Activated CD4-positive, CD25-positive, alpha-beta regulatory T cell treated with anti-CD3 and anti-CD28 coated beads, Interleukin-2, amount 50 U/mL, for 16 hours (primary cell): ENCODE data around the gene AGPAT1.
"Not testable (repeated sequence)": the region's sequence is repeated elsewhere in the genome, so short reads cannot be mapped to it uniquely, and the experiment has no call there.

Experiments
- DNase-seq: peaks from one replicate; pipeline ENCODE4 v3.0.0-alpha.2; 2020; ENCODE audit warnings: low read depth, low spot score

The AGPAT1 gene

DNA sequence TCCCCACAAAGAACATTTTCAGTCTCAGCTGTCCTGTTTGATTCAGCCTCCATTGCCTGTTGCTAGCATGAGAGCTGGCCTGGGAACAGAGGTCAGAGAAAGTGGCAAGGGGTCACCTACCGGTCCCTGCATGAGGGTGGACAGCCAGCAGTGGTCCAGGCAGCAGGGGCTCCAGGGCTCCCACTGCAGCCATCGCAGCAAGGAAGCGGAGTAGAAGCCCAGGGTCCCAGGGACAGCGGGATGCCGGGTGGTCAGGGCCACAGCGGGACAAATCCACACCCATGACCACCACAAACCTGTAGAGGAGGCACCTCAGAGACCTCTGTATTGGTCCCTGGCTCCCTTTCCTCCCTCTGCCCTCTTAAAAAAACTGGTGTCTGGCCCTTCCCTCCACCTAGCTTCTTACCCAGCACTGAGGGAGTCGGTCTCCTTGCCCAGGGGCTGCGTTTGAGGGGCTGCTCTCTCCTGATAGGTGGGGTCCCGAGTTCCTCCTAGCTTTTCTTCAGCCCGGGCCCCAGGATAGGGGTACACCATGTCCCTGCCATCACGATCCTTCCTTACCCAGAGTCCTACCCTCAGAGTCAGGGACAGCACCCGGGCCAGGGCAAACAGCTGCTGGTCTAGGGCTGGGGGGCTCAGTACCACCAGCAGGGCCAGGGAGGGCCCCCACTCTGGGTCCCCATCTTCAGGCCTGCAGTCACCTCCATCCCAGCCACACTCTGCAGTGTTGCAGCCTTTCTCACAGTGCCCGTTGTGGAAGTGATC lies 25.0 kb upstream of the AGPAT1 start:
- no peak for DNase-seq

DNA sequence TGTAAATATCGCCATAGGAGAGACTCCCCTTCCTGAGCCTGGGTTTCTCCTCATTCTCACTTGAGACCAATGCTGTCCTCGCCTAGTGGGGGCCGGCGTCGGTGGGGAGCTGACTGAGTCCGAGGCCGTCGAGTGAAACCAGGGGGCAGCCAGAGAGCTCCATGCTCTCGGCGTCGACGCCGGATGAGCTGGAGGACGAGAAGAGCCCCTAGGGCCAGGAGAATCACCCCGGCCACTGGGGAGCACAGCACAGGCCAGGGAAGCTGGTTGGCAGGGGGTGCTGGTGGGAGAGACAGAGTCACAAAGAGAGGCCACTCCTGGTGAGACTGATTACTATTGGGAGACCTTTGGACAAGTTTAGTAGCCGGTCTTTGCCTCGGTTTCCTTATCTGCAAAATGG lies 23.0 kb upstream of the AGPAT1 start:
- DNase-seq: no peak

DNA sequence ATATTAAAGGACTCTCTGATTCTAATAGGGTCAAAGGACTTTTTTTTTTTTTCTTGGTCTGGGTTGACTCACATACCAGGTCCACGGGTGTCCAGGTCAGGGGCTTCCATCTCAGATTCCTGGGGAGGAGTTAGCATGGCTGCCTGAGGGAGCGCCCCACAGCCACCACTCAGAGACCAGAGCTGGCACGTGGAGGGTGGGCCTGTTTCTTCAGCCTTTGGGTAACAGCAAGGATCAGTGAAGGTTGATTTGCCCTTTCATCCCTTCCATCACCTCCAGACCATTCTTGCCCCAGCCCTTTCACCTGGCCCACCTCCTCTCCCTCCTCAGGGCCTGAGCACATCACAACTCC lies 22.4 kb upstream of the AGPAT1 start:
- DNase-seq: no peak

DNA sequence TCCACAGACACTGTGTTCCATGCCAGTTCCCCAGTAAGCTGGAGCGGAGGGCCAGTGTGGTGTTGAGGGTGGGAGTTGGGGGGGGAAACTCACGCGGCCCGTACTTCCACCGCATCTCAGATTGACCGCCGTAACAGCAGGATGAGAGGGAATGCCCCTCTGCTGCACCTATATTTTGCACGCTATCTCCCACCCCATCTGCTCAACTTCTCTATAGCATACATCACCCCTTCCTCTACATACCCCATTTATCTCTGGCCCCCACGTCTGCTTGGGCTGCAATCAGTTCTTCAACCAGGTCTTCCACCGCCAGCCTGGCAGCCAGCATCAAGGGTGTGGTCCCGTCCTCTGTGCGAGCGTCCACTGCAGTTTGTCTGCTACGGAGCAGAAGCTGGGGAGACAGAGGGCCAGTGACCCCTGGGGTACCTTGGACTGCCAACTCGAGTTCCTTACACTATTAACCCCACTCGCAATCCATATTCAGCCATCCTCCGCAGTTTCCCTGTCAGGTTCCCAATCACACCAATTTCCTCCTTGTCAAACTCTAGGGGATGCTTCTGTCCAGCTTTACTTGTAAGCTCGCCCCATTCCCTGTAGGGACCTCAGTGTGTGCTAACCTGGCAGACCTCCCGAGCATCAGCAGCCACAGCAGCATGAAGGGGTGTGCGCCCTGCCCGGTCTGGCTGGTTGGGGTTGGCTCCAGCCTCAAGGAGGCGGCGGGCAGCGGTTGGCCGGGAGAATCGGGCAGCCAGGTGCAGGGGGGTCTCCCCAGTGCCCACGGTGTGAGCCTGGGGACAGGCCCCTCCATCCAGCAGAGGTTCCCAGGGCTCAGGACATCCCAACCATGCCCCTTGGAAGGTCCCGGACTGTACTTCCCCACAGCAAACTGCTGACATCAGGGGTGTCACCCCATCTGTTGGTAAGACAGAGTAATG lies 21.1 kb upstream of the AGPAT1 start:
- no peak for DNase-seq

DNA sequence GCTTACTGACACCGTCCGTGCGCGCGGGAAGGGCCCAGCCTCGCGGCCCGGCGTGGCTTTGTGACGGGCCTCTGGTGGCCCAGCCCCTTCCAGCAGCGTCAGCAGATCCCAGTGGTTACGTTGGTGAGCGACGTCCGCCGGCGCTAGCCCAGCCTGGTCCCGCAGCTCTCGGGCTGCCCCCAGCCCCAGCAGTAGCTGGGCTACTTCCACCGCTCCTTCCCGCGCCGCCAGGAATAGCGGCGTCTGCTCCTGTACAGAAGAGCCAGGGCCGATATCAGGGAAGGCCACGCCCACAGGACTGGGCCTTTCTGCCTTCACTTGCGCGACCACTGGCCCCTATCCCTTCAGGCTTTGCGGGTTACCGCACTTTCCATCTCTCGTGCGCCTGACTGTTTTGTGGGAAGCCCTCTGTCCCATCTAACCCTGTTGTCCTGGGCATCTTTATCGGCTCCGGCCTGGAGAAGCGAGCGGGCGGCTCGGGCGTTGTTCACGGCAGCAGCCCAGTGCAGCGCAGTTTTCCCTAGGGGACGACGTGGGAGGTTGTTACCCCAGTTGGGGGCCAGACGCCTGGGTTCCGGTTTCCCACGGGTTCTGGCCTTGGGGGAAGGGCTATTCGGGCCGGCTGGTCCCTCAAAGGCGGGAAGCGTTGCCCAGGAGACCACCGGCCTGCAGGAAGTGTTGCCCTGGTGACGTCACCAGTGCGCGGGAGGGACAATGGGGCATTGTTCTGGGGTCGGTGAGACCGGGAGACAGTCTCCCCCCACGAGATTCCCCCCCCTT lies 20.2 kb upstream of the AGPAT1 start:
- DNase-seq: no peak

DNA sequence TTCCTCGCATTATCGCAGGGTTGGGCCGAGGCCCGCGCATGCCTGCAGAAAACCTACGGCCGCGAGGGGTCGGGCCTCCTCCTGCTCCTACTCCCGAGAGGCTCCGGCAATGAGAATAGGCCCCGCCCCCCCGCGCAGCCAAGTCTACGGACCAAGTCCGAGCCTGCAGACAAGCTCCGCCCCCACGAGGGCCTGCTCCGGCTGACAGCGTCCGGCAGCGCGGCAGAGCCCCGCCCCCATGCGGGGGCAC lies 19.7 kb upstream of the AGPAT1 start:
- peak; percentile 99 for DNase-seq

DNA sequence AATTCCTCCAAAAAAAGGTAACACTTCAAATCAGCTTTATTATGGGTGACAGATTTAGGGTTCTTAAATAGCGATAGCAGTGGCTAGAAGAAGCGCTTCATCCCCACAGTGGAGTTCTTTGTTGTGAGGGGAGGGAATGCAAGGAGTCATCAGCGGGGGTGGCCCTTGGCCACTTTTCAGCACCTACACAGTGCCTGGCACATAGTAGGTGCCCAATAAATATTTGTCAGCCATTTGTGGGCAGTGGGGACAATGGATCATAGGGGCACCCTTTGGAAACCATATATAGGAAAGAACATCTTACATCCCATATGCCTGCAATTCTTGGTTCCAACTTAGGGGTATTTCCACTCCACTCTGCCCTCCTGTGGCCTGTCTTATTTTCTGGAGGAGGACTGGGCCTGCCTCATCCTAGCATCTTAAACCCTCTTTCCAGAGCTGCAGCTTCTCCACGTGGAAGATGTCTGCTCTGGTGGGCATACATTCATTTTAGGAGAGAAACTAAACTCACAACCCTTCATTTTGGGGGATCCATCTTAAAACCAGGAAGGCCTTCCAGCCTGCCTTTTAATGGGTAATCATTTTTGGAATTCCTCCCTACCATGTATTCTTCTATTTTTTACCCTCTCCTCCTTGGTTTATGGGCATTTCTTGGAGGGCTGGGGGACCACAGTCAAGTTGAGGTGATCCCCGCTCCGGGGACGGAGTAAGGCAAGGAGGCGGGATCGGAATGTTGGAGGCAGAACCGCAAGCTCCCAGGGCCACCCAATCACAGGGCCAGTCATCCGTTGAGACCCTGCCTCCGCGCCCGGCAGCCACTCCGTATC lies 19.2 kb upstream of the AGPAT1 start:
- DNase-seq: no peak

DNA sequence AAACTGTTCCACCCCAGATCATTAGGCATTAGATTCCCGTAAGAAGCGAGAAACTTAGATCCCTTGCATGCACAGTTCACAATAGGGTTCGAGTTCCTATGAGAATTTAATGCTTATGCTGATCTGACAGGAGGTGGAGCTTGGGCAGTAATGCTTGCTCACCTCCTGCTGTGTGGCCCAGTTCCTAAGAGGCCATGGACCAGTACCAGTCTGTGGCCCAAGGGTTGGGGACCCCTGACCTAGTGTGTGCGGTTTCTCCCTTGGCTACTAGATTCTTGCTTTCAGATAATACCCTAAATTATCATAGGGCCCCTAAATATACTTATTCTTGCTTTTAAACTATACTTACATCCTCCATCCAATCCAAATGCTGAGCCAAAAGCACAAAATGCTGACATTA lies 18.5 kb upstream of the AGPAT1 start:
- no peak for DNase-seq

DNA sequence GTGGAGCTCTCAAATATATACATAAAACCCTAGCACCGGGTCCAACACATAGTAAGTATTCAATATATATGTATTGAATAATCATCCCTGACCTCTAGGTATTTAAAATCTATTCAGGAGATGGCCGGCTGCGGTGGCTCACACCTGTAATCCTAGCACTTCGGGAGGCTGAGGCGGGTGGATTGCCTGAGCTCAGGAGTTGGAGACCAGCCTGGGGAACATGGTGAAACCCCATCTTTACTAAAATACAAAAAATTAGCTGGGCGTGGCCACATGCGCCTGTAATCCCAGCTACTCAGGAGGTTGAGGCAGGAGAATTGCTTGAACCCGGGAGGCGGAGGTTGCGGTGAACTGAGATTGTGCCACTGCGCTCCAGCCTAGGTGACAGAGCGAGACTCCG lies 17.2 kb upstream of the AGPAT1 start:
- not testable (repeated sequence) for DNase-seq

DNA sequence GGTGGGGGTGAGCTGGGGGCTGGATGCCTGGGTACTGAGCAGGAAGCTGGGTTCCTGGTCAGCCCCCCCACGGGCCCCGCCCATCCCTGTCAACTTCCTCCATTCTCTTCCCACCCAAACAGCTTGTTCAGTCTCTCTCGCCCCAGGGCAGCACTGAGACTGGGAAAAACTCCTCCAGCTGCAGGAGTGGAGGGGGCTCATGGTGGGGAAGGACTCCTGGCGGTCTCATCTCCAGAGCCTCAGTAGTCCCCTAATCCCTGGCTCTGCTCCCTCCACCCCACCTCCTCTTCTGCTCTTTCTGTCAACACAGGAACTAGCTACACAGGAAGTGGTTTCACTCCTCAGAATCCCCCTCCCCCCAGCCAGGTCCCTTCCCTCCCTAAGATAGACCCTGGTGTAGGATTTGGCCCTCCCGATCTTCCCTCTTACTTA lies 16.7 kb upstream of the AGPAT1 start, which contains the start of gene GPSM3:
GPSM3 (minus strand) TSS at position 36 of the 432 bp plus-strand sequence. CDS start 130 bp downstream, outside the sequence.
- DNase-seq: no peak

DNA sequence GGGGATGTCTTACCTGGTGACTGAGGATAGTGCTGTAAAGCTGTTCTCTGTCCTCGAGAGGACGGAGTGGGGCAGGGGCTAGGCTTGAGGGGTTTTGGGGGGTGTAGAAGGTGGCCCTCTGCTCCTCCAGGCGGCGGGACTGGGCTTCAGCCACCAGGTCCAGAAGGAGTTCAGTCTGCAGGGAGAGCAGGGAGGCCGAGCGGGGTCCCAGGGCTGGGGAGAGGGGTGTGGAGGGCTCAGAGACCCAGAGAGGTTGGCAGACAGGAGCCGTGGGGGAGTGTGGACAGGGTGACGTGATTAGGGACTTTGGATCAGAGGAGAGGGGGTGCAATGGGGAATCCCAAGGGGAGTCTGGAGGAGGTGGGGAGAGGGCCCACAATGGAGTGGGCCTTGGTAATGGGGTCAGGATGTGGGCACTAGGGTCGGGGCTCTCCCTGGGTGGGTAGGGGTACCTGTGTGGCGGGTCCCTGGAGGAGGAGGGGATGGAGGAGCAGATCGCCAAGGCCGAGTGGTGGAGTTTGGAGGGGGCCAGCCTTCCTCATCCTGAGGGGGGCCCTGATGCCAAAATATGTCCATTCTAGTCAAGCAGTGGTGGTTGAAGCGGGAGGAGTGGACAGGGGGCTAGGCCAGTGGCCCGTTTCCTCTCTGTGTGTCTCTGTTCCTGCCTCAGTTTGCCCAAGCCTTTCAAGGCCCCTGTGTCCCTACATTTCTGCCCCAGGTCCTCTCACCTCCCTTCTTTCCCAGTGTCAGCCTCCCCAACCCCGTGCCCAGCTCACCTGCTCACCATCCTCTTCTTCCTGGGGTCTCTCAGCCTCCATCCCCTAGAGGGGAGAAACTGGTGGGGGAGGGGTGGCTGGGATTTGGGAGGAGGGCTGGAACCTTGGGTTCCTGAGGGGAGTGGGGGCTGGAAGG lies 16.1 kb upstream of the AGPAT1 start:
- no peak for DNase-seq

DNA sequence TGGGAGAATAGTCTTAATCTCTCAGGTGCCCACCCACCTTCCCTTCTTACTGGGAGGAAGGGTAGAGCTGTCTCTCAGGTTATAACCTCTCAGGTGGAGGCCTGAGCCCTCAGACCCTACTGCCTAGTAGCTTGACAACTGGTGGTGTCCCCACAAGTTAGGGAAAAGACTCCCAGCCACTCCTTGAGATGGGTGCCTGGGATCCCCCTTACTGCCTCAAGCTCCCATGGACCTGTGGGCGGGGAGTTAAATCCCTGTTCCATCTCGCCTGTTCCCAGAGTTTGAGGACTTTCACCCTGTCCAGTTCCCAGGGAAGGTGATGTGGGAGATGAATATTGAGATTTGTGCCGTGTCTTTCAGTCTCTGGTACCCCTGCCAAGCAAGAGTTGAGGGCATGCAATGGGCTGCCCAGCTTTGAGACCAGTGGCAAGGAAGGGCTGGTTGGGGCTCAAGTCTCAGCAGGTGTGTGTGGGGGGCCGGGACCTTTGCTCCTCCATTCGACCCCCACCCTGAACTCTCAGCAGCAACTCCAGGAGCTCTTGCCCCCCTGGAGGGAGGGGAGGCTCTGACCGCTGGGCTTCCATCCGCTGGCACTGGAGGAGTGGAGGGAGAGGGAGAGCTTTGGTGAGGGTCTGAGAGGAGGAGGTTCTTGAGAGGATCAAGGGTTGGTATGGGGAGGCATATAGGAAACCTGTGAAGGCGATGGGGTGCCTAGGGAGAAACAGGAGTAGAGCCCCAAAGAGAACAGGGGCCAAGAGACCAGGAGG lies 15.2 kb upstream of the AGPAT1 start:
- DNase-seq: no peak

DNA sequence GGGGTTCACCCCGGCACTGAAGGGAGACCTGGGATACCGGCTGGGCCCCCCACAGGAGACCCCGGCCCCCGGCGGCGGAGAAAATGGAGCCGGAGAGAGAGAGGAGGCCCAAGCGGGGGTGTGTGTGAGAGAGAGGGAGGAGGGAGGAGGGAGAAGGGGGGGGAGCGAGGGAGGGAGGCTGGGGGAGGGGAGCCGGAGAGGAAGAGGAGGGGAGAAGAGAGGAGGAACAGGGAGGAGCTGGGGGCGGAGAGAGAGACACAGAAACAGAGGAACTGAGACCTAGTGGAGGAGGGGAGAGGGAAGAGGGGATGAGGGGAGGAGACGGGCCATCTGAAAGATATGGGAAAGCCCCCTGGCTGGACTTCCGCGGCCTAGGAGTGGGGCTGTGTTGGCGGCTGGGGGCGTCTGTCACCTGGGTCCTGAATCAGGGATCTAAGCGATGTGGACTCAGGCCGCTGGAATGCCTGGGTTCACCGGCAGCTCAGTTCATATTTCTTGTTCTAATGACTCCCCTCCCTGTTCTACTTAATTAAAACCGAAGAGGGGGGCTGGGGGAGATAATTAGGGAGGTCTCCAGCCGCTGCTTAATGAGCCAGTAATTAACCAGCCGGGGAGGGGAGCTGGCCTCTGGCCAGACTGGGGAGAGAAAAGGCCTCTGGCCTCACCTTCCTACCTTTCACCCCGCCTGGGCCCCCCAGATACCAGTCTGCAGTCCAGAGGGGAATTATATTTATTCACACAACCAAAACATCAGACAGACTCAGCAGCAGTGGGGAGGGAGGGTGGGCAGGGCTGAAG lies 14.4 kb upstream of the AGPAT1 start, which contains the start of gene PBX2:
PBX2 (minus strand) TSS at position 149 of the 798 bp plus-strand sequence. CDS start 287 bp downstream, outside the sequence.
- peak; percentile 62 for DNase-seq

DNA sequence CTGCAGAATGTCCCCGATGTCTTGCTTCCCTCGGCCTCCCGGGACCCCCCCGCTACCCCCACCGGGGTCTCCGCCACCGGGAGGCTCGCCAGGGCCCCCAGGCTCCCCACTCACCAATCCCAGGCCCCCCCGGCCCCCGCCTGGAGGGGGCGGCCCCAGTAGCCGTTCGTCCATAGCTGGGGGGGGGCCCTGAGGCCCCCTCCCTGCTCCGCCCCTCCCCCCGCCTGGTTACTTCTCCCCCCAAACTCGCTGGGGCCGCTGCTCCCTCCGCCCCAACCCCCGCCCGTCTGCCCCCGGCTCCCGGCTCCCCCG lies 13.8 kb upstream of the AGPAT1 start:
- no peak for DNase-seq

DNA sequence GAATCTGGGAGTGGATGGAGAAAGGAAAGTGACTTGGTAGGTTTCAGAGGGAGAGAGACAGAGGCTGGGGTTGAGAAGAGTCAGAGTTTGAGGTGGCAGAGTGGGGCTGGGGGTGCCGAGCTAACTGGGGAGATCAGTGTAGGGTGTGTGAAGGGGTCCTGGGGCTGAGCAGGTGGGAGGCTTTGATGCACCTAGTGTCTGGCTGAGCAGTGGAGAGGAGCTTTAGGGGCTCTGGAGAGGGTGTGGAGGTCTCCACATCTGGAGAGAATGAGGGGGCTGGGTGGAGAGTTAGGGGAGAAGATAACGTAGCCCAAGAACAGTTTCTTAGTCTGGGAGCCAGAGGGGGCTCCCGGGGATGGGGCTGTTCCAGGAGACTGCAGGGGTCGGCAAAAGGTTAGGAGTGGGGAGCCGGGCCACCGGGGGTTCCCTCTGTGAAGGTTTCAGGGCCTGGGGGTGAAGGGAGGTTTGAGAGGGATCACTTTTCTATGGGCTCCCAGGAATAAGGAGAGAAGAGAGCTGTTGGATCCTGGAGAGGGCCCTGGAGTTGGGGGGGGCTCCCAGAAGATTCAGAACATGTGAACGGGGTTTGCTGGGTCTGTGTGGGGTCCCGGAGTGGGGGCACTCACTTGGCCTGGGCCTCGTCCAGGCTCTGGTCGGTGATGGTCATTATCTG lies 13.3 kb upstream of the AGPAT1 start:
- DNase-seq: no peak

DNA sequence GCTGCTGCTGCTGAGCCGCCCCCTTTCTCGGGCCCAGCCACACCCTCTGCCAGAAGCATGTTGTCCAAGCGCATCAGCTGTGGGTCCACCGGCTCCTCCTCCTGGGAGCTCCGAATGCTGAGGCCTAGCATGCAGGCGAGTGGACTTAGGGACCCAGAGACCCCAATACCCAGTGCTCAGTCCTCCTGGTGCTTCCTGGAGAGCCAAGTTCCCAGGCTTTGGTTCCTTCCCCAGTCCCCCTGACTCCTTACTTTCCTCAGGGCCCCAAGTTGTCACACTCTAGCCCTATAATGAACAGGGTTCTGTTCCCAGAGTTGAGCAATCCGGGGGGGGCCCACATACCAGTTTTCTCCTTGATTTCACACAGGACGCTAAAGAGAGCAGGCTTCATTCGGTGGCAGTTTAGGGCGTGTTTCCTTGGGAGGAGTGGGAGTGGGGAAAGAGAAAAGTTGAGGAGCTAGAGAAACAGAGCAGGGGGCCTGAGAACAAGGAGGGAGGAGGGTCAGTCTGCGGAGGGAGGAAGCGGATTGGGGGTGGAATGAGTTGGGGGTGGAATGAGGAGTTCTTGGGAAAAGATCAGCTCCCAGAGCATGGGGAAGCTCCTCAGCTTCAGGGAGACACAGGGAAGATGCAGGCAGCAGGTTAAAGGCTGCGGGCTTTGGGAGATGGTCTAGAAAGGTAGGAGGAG lies 12.6 kb upstream of the AGPAT1 start:
- no peak for DNase-seq

DNA sequence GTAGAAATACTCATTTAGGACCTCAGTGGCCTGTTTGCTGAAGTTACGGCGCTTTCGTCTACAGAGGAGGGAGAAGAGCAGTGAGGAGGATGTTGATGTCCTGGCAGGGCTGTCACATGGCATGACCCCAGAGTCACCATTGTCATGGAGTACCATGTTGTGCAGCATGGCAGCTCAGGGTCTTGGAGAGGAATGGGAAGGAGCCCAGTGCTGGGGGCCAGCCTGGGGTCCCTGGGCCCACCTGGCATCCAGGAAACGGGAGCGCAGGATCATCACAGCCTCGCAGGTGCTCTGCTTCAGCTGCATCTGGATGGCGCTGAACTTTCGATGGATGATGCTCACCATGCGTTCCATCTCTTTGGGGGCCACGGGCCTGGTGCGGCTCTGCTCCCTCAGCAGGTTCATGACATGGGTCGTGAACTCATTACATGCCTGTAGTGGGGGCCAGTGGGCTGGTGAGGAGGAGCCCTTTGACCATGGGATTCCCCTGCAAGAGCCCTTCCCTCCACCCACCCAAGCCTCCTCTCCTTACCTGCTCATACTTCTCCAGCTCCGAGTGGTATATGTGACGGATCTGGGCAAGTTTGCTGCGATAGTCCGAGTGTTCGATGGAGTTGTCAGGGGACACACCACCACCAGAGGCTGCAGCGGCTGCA lies 12.0 kb upstream of the AGPAT1 start:
- not testable (repeated sequence) for DNase-seq
